8988T (cell line): ENCODE data around the gene ANXA8.
"Not testable (repeated sequence)": the region's sequence is repeated elsewhere in the genome, so short reads cannot be mapped to it uniquely, and the experiment has no call there.

Experiments
- DNase-seq: peaks from one replicate; pipeline ENCODE4 v3.0.0; 2011

The ANXA8 gene, protein sequence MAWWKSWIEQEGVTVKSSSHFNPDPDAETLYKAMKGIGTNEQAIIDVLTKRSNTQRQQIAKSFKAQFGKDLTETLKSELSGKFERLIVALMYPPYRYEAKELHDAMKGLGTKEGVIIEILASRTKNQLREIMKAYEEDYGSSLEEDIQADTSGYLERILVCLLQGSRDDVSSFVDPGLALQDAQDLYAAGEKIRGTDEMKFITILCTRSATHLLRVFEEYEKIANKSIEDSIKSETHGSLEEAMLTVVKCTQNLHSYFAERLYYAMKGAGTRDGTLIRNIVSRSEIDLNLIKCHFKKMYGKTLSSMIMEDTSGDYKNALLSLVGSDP

DNA sequence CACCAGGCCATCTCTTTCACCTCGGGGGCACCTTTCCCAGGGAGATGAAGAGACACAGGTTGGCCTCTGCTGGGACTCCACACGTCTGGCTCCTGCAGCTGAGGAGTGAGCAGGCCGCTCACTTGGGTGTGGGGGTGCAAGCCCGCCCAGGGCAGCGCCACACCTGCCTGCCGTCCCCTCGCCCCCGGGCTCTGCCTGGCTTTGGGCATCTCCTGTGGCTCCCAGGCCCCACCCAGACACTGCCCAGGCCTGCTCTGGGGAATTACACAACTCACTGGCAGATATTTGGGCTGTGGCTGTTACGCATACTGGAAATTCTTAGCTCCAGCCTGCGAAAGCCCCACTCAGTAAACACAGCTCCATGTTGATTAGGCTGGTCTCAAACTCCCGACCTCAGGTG is at the start of gene ANXA8:
TSS of gene ANXA8 (minus strand) at position 193 of the 400 bp plus-strand sequence. CDS start at position 11, 182 bp downstream.
- DNase-seq: not testable (repeated sequence)

DNA sequence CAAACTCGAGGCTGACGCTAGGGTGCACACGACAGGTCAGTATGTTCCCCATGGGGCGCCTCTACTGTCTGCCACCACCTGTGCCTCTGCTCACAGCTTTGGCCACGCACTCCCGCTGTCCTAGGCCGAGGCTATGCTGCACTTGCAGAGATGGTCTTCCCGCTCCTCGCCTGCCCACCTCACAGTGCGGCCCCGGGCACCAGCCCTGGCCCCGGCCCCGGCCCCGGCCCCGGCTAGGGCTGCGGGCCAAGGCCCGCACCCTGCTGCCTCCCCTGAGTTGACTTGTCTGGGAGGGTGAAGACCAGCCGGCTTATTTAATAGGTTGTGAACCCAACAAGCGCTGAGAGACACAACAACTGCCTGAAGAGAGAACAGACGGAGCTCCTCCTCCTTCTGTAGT is 39.6 kb upstream of the ANXA8 start, which contains the start of gene AGAP9:
TSS of gene AGAP9 (minus strand) at position 164 of the 400 bp plus-strand sequence. CDS start at position 52, 112 bp downstream.
- DNase-seq: not testable (repeated sequence)

DNA sequence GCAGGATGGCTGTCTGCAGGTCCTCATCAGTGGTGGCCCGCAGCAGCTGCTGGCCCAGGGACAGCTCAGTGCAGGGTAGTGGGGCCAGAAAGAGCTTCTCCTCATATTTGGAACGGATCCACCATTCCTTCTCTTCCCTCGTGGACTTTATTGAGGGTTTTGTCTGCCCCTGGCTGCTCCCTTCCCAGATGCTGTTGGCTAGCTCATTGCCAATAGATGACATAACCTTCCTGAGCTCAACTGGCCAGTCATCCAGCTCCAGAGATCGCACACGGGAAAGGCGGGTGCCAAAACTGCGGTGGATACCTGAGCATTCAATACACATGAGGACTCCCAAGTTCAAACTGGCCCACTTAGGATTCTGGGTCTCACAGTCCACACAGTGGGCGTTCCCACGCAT is 18.4 kb upstream of the ANXA8 start:
- DNase-seq: not testable (repeated sequence)

DNA sequence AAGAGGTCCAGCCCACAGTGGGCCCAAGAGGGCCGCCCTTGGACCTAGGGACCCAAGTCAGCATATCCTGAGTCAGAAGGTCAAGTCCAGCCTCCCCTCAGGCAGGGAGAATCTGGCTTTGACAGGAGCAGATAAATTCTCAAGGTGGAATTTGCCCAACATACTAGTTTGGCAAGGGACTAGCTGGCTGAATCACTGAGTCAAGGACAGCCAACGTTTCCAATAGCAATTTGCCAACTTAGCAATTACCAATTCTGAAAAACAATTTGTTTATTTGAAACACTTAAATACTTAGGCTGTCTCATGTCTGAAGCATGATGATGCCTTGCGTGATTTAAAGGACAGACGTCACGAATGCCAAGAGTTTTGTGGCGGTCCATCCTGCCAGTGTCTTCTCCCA is 10.3 kb upstream of the ANXA8 start:
- DNase-seq: not testable (repeated sequence)

DNA sequence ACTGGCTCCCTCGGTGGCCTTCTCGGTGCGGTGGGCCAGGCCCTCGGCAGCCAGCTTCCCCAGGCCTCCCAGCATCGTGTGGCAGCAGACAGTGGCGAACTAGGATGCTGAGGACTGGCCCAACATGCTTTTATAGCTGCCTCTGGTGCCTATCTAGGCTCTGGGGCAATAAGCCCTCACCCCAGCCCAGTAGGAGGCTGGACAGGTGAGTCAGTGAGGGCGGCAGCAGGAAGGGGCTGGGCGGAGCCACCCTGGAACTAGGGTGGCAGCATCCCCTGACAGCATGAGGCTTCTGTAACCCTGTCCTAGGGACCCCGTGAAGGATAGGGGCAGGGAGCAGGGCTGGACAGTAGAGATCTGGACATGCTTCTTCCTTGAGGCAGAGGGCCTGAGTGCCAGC is 7.7 kb upstream of the ANXA8 start, which contains the start of gene FAM25G:
TSS of gene FAM25G (minus strand) at position 101 of the 400 bp plus-strand sequence. CDS start at position 75, 26 bp downstream.
- DNase-seq: not testable (repeated sequence)

DNA sequence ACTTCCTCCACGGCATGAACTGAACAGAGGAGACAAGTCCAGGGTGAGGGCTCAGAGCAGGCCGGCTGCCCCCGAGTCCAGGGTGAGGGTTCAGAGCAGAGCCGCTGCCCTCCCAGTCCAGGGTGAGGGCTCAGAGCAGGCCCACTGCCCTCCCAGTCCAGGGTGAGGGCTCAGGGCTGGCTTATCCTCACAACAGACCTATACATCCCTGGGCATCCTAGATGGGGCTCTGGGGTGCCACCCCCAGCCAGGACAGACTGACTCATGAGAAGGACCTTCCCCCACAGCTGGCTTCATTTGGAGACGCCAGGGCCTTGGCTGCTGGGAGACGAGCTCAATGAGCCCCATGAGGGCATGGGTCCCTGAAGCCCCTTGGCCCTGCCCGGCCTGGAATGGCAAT is 5.7 kb upstream of the ANXA8 start:
- not testable (repeated sequence) for DNase-seq

DNA sequence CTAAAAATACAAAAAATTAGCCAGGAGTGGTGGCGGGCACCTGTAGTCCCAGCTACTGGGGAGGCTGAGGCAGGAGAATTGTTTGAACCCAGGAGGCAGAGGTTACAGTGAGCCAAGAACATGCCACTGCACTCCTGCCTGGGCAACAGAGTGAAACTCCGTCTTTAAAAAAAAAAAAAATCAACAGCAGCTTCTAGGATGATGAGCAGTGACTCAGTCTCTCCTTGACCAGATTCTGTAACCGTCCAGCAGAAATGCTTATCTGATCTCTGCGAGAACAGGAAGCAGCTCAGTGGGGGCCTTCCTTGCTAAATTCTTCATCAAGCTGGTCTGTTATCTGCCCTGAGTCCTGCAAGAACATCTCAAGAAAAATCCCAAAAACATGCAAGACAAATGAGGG is 2.0 kb upstream of the ANXA8 start:
- not testable (repeated sequence) for DNase-seq

DNA sequence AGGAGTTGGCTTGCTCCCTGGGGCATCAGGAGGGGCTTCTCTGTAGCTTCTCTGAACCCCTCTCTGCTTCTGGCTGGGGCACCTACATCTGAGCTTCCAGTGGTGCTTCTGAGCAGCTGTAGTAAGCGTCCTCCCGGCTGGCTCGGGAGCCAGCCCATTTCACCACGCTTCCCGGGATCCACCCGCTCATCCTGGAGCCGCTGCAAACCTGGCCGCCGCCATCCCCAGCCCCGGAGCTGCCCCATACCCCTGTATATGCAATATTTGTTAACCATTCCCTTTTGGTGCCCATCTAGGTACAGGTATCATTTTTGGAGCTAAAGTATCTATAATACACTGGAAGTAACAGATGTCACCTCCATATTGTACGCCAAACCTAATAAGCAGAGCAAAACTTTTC is 871 bp upstream of the ANXA8 start:
- DNase-seq: not testable (repeated sequence)

DNA sequence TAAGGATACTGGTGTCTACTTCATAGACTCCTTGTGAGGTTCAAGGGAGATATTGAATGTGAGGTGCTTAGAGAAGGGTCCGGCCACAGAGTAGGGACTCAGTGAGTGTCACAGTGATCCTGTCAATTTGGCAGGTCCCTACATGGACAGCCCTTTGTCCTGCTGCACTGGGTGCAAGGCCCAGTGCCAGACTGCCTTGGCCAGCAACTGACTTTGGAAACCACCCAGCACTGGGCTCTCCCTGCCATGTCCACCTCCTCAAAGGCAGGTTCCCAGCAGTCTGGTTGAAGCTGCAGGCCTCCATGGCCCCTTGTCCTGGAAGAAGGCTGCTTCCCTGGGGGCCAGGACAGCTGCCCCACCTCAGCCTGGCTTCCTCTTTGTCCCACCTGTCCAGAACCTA is 1.5 kb downstream of the ANXA8 start:
- DNase-seq: not testable (repeated sequence)

DNA sequence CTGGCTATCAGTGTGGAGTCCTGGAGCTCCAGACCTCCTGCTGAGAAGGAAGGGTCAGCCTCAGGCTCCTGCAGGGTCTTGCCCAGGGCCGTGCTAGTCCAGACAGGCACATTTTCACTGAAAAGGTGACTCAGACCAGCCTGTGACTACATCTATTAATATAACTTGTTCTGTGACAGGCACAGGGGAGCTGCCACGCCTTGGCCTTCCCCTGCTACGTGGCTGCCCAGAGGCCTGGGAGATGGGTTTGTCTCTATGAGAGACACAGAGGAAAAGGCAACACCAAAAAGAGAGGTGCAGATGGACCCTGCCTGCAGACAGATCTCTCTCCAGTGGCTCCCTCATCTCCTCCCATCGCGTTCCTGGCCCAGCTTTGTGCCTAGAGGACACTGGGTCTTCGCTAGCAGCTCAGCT is 2.1 kb downstream of the ANXA8 start:
- DNase-seq: not testable (repeated sequence)

DNA sequence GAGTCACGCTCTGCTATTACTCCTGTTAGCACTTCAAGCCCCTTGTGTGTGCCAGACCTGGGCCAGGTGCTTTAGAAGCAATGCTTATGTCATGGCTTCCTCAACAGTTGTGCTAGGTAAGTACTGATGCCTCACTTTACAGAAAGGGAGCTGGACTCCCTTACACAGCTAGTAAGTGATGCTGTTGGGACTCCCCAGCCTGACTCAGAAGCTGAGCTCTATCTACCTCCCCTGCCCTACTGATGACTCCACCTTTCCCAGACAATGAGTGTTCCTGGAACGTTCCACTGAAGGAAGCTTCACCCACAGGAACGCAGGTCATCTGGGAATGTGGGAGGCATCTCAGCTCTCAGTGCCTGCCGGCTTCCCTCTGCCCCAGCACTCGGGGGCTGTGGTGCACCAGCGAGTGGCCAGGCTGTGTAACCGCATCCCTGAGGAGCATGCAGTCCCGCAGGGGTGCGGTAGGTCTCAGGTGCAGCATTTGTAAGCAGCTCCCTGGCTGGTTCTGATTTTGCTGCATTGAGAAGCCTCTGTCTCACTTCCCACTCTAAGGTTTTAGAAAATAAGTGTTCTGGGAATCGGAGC is 2.6 kb downstream of the ANXA8 start:
- not testable (repeated sequence) for DNase-seq

DNA sequence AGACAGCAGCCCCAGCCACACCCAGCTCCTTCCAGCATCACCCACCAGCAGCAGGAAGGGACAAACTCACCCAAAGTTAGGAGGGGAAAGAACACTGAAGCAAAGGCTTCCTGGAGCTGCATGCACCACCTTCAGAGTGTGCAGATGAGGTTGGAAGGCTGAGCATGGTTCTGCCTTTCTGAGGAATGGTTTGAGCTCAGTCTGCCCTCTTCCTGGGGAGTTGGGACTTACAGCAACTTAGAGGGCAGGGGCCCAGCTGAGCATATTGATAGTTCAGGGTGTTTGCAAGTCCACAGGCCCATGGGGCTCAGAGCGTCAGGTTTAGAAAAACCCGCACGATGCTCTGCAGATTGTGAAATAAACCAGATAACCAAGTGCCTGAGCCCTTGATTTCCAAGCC is 3.8 kb downstream of the ANXA8 start:
- DNase-seq: not testable (repeated sequence)

DNA sequence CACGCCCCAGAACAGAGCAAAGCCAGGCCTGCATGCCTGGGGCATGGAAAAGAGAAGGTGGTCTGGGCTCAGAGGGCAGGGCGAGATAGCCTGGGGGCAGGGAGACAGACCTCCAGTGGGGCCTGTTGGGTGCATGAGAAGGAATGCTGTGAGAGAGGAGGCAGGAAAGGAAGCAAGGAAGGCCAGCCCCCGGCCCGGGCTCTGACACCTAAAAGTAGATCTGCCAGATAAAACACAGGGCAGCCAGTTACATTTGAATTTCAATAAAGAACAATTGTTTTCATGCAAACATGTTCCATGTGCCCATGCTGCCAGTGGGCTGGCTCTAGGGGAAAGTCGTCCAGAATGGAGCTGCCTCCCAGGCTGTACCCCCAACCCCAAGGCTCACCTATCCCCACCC is 5.8 kb downstream of the ANXA8 start:
- DNase-seq: not testable (repeated sequence)

DNA sequence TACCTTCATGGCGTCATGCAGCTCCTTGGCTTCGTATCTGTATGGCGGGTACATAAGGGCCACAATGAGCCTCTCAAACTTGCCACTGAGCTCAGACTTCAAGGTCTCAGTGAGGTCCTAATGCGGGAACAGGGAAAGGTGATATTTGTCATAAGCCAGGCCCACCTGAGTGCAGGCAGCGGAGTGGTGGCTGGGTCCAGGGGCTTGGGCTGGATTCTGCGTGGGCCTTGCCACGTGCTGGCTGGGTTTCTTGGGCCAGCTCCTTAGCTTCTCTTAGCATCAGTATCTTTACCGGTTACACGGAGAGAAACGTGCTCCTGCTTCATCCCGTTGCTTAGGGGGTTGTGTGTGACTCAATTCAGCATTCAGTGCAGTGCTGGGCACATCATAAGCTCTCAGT is 6.8 kb downstream of the ANXA8 start:
- DNase-seq: not testable (repeated sequence)

DNA sequence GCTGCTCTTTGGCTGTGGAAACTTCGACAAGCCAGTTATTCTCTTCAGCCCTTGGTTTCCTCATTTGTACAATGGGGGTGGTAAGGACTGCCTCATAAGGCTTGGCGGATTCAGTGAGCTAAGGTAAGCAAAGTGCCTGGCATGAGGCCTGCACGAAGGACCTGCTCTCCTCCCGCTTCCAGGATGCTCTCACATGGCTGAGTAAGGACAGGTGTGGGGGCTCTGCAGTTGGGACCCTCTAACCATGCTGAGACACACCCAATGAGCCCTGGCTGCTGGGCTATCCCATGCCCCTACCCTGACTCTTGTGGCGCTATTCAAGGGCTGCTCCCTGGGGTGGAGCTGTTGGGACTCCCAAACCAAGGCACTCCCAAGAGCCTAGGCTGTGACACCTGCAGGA is 8.8 kb downstream of the ANXA8 start:
- not testable (repeated sequence) for DNase-seq

DNA sequence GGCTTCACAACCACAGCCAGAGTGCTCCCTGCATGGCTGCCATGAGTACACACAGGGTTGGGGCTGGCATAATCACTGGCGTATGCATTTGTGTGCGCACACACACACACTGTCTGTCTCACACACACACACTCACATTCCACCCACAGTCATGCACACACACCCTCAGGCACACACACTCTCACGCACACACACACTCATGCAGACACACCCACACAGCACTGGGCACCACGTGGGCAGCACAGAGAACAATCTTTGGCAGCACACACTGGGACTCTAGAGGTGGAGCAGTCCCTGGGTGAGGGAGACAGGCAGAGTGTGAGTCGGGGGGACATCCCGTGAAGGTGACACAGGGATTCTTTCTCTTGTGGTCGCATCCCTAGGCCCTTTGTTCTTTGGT is 10.4 kb downstream of the ANXA8 start:
- not testable (repeated sequence) for DNase-seq

DNA sequence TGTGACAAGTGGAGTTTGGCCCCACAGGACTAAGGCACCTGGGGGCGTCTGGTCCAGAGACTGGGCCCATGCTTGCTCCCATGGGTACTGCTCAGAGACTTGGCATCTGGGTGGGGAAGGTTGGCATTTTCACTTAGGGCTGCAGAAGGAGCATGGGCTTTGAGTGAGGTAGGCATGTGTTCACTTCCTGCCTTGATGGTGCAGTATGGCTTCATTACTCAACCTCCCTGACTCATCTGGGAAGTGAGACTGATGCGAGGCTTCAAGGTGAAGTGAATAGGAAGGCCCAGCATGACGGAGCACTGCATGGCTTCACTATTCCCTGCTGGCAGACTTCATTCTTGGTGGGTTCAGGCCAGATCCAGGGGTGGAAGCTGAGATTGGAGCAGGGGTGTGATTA is 11.3 kb downstream of the ANXA8 start:
- DNase-seq: not testable (repeated sequence)

DNA sequence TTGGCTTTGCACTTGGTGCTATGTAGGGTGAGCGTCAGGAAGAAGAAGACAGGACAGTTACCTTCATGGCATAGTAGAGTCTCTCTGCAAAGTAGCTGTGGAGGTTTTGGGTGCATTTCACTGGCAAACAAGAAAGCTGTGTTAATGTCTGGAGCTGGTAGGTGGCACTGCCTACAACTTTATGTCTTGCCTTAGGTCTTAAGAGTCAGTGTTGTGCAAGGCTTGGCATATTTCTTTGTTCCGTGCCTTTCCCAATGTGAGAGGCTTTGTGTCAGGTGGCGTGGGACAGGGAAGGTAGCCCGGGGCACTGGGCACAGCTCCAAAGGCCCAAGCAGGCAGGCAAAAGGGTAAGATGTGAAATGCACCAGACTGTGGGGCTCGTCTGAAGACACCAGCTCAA is 11.8 kb downstream of the ANXA8 start:
- not testable (repeated sequence) for DNase-seq

DNA sequence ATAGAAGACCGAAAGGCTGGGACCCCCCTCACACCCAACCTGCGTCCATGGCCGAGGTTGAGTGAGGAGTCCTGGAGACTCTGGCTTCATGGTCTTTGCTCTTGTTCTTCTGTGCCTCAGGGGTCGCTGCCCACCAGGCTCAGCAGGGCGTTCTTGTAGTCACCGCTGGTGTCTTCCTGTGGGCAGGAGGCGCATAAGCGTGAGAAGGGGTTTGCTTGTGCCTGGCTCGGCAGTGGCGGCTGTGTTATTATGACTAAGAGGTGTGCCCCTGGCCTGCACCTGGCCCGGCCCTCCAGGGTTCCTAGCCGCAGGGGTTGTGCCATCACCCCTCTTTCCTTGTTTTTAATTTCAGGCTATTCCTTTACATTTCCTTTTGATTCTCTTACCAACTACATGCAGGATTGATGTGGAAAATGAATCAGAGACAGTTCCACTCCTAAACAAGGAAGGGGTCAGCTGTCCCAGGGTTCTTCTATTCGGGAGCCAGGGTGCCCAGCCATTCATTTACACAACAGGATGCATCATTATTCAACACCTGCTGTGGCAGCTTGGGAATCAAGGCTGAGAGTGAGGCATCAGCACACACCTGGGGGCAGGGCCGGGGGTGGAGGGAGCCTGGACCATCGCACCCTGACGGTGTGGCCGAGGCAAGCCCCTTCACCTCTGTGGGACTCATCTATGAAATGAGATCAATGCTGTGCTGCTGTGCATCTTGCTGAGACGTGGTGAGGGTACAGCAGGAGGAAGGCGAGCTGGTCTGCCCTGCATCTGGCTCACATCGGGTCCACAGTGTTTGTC is 15.0 kb downstream of the ANXA8 start:
- not testable (repeated sequence) for DNase-seq

DNA sequence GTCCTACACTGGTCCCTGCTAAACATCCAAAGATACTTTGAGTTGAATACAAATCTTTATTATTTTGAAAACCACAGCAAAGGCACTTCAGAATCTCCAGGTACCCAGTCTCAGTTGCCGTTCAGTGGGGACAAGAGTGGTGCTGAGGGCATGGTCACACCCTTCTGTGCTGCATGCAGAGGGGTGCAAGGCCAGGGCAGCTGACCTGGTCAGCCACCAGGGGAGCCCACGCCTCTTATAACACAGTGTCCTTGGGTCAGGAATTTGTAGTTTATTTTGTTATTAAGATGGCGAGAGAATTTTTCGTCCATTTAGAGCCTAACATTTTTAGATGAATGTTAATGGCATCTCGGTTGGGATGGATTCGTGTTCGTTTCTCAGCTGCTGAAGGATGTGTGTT is 16.0 kb downstream of the ANXA8 start:
- not testable (repeated sequence) for DNase-seq

DNA sequence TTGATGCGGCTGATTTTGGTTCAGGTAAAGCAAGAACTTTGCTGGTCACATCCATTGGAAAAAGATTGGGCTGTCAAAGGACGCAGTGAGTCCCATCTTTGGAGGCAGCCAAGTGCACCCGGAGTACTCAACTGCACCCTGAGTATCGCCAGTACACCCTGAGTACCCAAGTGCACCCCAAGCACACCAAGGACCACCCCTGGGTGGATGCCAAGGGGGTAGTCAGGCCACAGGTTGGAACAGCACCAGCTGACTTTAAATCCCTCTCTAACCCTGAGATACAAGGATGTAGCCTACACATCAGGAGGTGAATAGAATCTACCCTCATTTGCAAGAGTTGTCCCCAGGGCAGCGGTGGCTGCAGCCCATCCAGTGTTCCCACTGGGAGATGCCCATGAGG is 16.5 kb downstream of the ANXA8 start:
- not testable (repeated sequence) for DNase-seq

DNA sequence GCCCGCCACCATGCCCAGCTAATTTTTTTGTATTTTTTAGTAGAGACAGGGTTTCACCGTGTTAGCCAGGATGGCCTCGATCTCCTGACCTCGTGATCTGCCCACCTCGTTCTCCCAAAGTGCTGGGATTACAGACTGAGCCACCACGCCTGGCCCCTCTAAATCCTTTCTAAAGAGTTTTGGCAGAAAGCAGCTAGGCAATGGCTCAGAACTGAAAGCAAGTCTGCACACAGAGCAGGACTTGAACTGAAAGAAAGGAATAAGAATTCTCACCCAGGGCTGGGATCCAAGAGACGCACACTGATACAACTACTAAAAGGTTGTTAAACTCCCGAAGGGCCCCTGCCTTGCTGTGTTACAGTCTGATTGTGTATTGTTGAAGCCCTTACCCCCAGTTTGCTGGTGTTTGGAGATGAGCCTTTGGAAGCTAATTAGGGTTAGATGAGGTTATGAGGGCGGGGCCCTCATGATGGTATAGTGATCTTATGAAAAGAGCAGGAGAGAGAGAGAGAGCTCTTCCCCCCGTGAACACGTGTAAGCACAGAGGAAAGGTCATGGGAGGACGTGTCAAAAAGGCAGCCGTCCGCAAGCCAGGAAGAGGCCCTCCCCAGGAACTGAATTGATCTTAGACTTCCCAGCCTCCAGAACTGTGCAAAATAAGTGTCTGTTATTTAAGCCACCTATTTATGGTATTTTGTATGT is 18.5 kb downstream of the ANXA8 start:
- not testable (repeated sequence) for DNase-seq
